PC-9 (cell line): ENCODE measurements around the gene LRRC34.

ENCODE experiments used
- CTCF ChIP-seq: fragments of 200-600 bp; sonication (generic); conservative IDR thresholded peaks from 2 replicates; pipeline ENCODE4 v1.6.1; 2017; ENCODE audit warnings: mixed run types, antibody characterized with exemption, mild to moderate bottlenecking, moderate library complexity
- EZH2 ChIP-seq: fragments of 200-600 bp; sonication (generic); IDR thresholded peaks from 2 replicates; pipeline ENCODE4 v1.8.0; 2017; ENCODE audit warnings: antibody characterized with exemption, low read depth

- TF ChIP-seq CTCF (no peak), EZH2 (no peak)
These were observed 41.0 kb downstream of the LRRC34 start for GRCh38 chr3:169771497-169772304.
